GM23338 (cell line): Measurements from ENCODE around the gene PARP9. TPM values are rescaled to one million over a fixed set of nuclear protein-coding genes. Genes with fewer than 3 reads are reported as not detected.
"Not testable (repeated sequence)": the region's sequence is repeated elsewhere in the genome, so short reads cannot be mapped to it uniquely, and the experiment has no call there.

Source experiments
- ATAC-seq: fragments of 200-7000 bp; cut with Tn5 transposase; 3 replicates; pipeline ENCODE4 v1.9.1; 2020
- DNase-seq: peaks from one replicate; pipeline ENCODE4 v3.0.0-alpha.2; 2015; ENCODE audit warnings: low spot score
- H2AFZ ChIP-seq: fragments of 200-600 bp; sonication (generic); 2 replicates; pipeline ENCODE4 v1.8.0; 2016; ENCODE audit warnings: antibody characterized with exemption, mild to moderate bottlenecking, moderate library complexity
- H3F3A ChIP-seq: fragments of 200-600 bp; sonication (generic); replicated peaks from 2 replicates; pipeline ENCODE4 v1.8.0; 2017; ENCODE audit warnings: antibody characterized with exemption, mixed run types, low read depth
- H3K27ac ChIP-seq: fragments of 200-600 bp; sonication (generic); 2 replicates; pipeline ENCODE4 v1.6.1; 2016; ENCODE audit warnings: low read depth
- H3K27me3 ChIP-seq: fragments of 200-600 bp; sonication (generic); 2 replicates; pipeline ENCODE4 v1.8.0; 2016; ENCODE audit warnings: mild to moderate bottlenecking, mixed run types, moderate library complexity; ENCODE audit not compliant: insufficient read depth
- H3K36me3 ChIP-seq: fragments of 200-600 bp; sonication (generic); 2 replicates; pipeline ENCODE4 v1.8.0; 2016; ENCODE audit warnings: mild to moderate bottlenecking; ENCODE audit not compliant: insufficient read depth
- H3K4me1 ChIP-seq: fragments of 200-600 bp; sonication (generic); 2 replicates; pipeline ENCODE4 v1.8.0; 2016; ENCODE audit warnings: mild to moderate bottlenecking, moderate library complexity; ENCODE audit not compliant: insufficient read depth
- H3K4me2 ChIP-seq: fragments of 200-600 bp; sonication (generic); 2 replicates; pipeline ENCODE4 v1.7.1; 2017; ENCODE audit warnings: mixed run types
- H3K4me3 ChIP-seq: fragments of 200-600 bp; sonication (generic); 2 replicates; pipeline ENCODE4 v1.6.1; 2016; ENCODE audit warnings: mixed run types
- H3K79me2 ChIP-seq: fragments of 200-600 bp; sonication (generic); replicated peaks from 2 replicates; pipeline ENCODE4 v1.8.0; 2017; ENCODE audit warnings: mild to moderate bottlenecking; ENCODE audit not compliant: insufficient read depth
- H3K9me2 ChIP-seq: fragments of 200-600 bp; sonication (generic); 2 replicates; pipeline ENCODE4 v1.8.0; 2017; ENCODE audit not compliant: insufficient read depth
- H4K20me1 ChIP-seq: fragments of 200-600 bp; sonication (generic); replicated peaks from 2 replicates; pipeline ENCODE4 v1.8.0; 2017; ENCODE audit warnings: mild to moderate bottlenecking; ENCODE audit not compliant: insufficient read depth
- H3K27ac Mint-ChIP-seq: 2 replicates; pipeline ENCODE4 v1.8.0; 2020; ENCODE audit warnings: inconsistent platforms, mild to moderate bottlenecking, moderate library complexity, mixed read lengths
- H3K27me3 Mint-ChIP-seq: 3 replicates; pipeline ENCODE4 v1.8.0; 2022; ENCODE audit warnings: low read depth, mild to moderate bottlenecking, moderate library complexity, mixed read lengths, inconsistent platforms; ENCODE audit not compliant: insufficient read depth, poor library complexity
- H3K36me3 Mint-ChIP-seq: 3 replicates; pipeline ENCODE4 v1.8.0; 2021; ENCODE audit warnings: low read depth, mild to moderate bottlenecking, inconsistent platforms, moderate library complexity, mixed read lengths
- H3K4me1 Mint-ChIP-seq: 3 replicates; pipeline ENCODE4 v1.8.0; 2020; ENCODE audit warnings: mild to moderate bottlenecking, inconsistent platforms, mixed read lengths
- H3K4me3 Mint-ChIP-seq: 3 replicates; pipeline ENCODE4 v1.8.0; 2021; ENCODE audit warnings: moderate library complexity, mild to moderate bottlenecking, inconsistent platforms, mixed read lengths
- H3K9me3 Mint-ChIP-seq: 3 replicates; pipeline ENCODE4 v1.8.0; 2020; ENCODE audit warnings: moderate library complexity, mild to moderate bottlenecking, inconsistent platforms, mixed read lengths
- CREB1 ChIP-seq: fragments of 250-450 bp; sonication (Bioruptor Pico); IDR thresholded peaks from 2 replicates; pipeline ENCODE4 v1.5.0; 2020; ENCODE audit warnings: low read depth, mild to moderate bottlenecking, moderate library complexity
- STAT1 ChIP-seq: IDR thresholded peaks from one replicate; pipeline ENCODE4 v1.6.1; 2016; ENCODE audit warnings: antibody characterized with exemption; ENCODE audit not compliant: unreplicated experiment
- polyA plus RNA-seq: library from polyadenylated mRNA; unstranded; fragments of >200 nt; fragmentation: Nextera tagmentation; extraction: Ambion mirVana; gene quantifications from 2 replicates; pipeline ENCODE4 v1.2.1, GENCODE V29; 2016
- total RNA-seq: library from RNA; depleted of rRNA; stranded (reverse); fragments of >200 nt; shearing (Covaris generic); gene quantifications from 2 replicates; pipeline ENCODE4 v1.2.3, GENCODE V29; 2014
- TF ChIP-seq, protein P1 (sequence below): fragments of 250-450 bp; sonication (Bioruptor Pico); IDR thresholded peaks from 2 replicates; pipeline ENCODE4 v1.5.0; 2020; ENCODE audit warnings: mild to moderate bottlenecking, moderate library complexity
- TF ChIP-seq, protein P2 (sequence below): IDR thresholded peaks from one replicate; pipeline ENCODE4 v1.6.1; 2018; ENCODE audit warnings: antibody characterized with exemption; ENCODE audit not compliant: unreplicated experiment

PARP9 gene
- total and polyA plus RNA-seq, 2 experiments from 2014 or later = 1.8 to 2.2 TPM

DNA sequence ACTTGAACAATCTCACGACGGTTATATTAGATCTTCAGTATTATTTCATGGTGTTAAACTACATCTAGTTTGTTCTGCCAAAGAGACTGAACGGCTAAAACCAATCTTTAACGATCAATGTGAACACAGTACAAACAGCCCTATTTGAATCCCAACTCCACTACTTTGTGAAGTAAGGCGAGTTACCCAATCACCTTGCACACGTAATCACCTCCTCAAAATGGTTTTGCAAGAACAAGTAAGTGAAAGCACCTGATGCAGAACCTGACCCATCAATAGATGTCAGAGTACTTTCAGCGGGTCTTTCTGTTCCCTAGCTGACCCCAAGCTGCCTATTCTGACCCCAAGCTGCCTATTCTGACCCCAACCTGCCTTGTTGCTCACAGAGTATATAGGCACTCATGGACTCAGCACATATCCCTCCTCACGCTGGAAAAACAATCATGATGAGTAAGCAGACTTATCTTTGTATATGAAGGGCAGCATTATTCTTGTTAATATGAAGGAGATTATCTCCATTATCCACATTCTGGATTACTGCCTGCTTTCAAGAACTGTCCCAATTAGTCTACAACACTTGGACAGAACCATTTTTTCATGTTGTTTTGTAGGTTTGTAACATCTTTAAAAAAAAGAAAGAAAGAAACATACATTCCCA lies 53.1 kb downstream of the PARP9 start (continued):
- TF ChIP-seq, protein P1, sequence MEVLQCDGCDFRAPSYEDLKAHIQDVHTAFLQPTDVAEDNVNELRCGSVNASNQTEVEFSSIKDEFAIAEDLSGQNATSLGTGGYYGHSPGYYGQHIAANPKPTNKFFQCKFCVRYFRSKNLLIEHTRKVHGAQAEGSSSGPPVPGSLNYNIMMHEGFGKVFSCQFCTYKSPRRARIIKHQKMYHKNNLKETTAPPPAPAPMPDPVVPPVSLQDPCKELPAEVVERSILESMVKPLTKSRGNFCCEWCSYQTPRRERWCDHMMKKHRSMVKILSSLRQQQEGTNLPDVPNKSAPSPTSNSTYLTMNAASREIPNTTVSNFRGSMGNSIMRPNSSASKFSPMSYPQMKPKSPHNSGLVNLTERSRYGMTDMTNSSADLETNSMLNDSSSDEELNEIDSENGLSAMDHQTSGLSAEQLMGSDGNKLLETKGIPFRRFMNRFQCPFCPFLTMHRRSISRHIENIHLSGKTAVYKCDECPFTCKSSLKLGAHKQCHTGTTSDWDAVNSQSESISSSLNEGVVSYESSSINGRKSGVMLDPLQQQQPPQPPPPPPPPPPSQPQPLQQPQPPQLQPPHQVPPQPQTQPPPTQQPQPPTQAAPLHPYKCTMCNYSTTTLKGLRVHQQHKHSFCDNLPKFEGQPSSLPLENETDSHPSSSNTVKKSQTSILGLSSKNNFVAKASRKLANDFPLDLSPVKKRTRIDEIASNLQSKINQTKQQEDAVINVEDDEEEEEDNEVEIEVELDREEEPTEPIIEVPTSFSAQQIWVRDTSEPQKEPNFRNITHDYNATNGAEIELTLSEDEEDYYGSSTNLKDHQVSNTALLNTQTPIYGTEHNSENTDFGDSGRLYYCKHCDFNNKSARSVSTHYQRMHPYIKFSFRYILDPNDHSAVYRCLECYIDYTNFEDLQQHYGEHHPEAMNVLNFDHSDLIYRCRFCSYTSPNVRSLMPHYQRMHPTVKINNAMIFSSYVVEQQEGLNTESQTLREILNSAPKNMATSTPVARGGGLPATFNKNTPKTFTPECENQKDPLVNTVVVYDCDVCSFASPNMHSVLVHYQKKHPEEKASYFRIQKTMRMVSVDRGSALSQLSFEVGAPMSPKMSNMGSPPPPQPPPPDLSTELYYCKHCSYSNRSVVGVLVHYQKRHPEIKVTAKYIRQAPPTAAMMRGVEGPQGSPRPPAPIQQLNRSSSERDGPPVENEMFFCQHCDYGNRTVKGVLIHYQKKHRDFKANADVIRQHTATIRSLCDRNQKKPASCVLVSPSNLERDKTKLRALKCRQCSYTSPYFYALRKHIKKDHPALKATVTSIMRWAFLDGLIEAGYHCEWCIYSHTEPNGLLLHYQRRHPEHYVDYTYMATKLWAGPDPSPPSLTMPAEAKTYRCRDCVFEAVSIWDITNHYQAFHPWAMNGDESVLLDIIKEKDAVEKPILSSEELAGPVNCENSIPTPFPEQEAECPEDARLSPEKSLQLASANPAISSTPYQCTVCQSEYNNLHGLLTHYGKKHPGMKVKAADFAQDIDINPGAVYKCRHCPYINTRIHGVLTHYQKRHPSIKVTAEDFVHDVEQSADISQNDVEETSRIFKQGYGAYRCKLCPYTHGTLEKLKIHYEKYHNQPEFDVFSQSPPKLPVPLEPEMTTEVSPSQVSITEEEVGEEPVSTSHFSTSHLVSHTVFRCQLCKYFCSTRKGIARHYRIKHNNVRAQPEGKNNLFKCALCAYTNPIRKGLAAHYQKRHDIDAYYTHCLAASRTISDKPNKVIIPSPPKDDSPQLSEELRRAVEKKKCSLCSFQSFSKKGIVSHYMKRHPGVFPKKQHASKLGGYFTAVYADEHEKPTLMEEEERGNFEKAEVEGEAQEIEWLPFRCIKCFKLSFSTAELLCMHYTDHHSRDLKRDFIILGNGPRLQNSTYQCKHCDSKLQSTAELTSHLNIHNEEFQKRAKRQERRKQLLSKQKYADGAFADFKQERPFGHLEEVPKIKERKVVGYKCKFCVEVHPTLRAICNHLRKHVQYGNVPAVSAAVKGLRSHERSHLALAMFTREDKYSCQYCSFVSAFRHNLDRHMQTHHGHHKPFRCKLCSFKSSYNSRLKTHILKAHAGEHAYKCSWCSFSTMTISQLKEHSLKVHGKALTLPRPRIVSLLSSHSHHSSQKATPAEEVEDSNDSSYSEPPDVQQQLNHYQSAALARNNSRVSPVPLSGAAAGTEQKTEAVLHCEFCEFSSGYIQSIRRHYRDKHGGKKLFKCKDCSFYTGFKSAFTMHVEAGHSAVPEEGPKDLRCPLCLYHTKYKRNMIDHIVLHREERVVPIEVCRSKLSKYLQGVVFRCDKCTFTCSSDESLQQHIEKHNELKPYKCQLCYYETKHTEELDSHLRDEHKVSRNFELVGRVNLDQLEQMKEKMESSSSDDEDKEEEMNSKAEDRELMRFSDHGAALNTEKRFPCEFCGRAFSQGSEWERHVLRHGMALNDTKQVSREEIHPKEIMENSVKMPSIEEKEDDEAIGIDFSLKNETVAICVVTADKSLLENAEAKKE = no peak
- TF ChIP-seq, protein P2, sequence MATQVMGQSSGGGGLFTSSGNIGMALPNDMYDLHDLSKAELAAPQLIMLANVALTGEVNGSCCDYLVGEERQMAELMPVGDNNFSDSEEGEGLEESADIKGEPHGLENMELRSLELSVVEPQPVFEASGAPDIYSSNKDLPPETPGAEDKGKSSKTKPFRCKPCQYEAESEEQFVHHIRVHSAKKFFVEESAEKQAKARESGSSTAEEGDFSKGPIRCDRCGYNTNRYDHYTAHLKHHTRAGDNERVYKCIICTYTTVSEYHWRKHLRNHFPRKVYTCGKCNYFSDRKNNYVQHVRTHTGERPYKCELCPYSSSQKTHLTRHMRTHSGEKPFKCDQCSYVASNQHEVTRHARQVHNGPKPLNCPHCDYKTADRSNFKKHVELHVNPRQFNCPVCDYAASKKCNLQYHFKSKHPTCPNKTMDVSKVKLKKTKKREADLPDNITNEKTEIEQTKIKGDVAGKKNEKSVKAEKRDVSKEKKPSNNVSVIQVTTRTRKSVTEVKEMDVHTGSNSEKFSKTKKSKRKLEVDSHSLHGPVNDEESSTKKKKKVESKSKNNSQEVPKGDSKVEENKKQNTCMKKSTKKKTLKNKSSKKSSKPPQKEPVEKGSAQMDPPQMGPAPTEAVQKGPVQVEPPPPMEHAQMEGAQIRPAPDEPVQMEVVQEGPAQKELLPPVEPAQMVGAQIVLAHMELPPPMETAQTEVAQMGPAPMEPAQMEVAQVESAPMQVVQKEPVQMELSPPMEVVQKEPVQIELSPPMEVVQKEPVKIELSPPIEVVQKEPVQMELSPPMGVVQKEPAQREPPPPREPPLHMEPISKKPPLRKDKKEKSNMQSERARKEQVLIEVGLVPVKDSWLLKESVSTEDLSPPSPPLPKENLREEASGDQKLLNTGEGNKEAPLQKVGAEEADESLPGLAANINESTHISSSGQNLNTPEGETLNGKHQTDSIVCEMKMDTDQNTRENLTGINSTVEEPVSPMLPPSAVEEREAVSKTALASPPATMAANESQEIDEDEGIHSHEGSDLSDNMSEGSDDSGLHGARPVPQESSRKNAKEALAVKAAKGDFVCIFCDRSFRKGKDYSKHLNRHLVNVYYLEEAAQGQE = no peak
- no peak for TF ChIP-seq STAT1
- TF ChIP-seq CREB1 (CRISPR knock-in tag) = no peak

DNA sequence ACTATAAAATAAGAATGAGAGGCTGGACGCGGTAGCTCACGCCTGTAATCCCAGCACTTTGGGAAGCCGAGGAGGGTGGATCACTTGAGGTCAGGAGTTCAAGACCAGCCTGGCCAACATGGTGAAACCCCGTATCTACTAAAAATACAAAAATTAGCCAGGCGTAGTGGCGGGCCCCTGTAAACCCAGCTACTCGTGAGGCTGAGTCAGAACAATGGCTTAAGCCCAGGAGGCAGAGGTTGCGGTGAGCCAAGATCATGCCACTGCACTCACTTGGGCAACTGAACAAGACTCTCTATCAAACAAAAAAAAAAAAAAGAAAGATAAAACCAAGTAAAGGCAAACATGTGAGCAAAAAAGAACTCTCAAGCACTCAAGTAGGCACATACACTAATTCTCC lies 55.2 kb downstream of the PARP9 start:
- not testable (repeated sequence) for H3F3A ChIP-seq, DNase-seq, H2AFZ ChIP-seq, H3K36me3 Mint-ChIP-seq, H3K4me3 Mint-ChIP-seq, H3K9me3 Mint-ChIP-seq, H3K4me3 ChIP-seq, H3K9me2 ChIP-seq, H3K27me3 Mint-ChIP-seq, H3K36me3 ChIP-seq, ATAC-seq, H3K4me2 ChIP-seq, H3K27me3 ChIP-seq, H3K27ac ChIP-seq
- Histone ChIP-seq H4K20me1 (peaks cover 65% of the 10 kb centered on the region), H3K79me2 (peaks cover 100% of the 10 kb centered on the region), H3K4me1 (peaks cover 54% of the 10 kb centered on the region)
- Mint-ChIP-seq H3K4me1 (peaks cover 56% of the 10 kb centered on the region), H3K27ac (0 out of 2 replicates have a peak overlapping the region, but pooled peaks have one; percentile 74)
